Hematopoietic multipotent progenitor cell (in vitro differentiated cells): ENCODE data around the gene INPP4B. TPM values are rescaled to one million over a fixed set of nuclear protein-coding genes. Genes with fewer than 3 reads are reported as not detected.

ENCODE experiments used
- DNase-seq, 3 donors: peaks; one replicate each; pipeline ENCODE4 v3.0.0-alpha.2; 2011 to 2015; ENCODE audit warnings: low read depth in 2 of 3, low spot score in 2 of 3
- total RNA-seq: library from RNA; depleted of rRNA; stranded (reverse); fragments of >200 nt; gene quantifications from one replicate; pipeline ENCODE4 v1.2.3, GENCODE V29; 2012

Gene INPP4B
- total RNA-seq, 1 donor = 24.5 TPM

DNA sequence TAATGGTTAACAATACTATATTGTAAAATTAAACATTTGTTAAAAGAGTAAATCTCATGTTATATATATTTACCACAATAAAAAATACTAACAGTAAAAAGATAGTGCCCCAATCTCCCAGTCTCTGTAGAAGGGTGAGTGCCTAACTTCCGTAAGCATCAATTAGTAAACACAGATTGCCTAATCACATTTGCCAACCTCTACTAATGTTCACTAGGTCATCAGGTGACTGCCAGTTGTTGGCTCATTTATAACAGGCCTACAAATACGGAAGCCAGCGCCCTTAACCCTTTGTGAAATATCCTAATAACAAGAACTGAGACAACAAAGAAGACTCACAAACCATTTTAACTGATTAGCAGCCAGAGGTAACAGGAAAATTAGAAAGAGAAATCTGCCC is 345.1 kb downstream of the INPP4B start:
- DNase-seq = no peak

DNA sequence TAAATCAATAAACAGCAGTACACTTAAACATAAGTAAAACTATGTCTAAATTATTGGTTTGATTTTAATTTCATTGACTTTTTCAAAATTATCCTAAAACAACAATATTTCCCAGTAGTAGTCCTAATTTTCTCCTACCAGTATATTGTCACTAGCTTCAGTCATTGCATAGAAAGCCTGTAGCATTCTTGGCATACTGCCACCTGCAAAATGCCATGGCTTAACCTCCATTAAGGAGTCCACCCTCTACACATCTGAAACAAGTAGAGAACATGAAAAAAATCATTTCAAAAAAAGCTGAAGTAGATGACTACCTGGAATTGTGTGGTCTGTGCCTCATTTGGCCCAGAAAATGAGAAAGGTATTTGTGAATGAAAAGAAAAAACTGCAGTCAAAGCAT is 348.5 kb downstream of the INPP4B start:
- no peak for DNase-seq

DNA sequence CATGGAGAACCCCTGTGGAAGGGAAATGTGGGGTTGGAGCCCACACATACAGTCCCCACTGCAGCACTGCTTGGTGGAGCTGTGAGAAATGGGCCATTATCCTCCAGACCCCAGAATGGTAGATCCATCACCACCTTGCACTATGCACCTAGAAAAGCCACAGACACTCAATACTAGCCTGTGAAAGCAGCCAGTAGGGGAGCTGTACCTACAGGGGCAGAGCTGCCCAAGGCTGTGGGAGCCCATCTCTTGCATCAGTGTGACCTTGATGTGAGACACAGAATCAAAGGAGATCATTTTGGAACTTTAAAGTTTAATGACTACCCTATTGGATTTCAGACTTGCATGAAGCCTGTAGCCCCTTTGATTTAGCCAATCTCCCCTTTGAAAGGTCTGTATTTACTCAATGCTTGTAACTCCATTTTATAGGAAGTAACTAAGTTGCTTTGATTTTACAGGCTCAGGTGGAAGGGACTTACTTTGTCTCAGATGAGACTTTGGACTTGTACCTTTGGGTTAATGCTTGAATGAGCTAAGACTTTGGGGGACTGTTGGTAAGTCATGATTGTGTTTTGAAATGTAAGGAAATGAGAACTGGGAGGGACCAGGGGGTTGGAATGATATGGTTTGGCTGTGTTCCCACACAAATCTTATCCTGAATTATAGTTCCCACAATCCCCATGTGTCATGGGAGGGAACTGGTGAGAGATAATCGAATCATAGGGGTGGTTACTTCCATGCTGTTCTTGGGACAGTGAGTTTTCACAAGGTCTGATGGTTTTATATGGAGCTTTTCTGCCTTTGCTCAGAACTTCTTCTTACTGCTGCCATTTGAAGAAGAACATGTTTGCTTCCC is 352.6 kb downstream of the INPP4B start:
- no peak for DNase-seq

DNA sequence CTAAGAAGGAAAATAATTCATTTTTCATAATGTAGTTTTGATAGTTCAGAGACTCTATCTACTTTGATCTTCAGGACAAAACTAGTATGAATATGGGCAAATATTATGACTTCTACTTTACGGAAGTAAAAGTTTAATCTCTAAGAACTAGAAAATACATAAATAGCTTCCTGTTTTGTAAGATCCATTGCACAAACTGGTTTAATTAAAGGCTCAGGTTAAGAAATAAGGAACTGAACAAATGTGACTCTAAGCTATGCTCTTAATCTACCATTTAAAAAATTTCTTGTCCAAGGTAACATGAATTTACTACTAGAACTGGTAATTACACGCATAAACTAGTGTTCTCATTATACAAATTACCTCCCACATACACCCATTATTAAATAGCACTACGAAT is 360.6 kb downstream of the INPP4B start:
- DNase-seq = peak in 1 of 3 donors; percentile 68

DNA sequence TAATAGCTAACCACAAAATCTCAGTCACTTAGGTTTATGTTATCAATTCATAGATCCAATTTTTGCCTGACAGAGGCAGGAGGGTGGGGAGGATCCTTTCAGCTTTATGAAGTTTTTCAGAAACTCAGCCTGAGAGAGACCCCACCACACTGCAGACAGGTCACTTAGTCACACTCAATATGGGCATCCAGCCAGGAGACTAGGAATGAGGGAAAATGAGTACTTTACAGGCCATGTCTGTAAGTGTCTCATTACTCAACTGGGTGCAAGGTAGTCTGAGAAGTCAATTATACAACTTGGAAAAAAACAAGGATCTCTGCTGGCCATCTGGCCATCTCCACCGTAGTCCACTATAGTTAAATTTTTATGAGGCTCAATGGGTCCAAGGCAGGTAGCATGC is 365.9 kb downstream of the INPP4B start:
- DNase-seq = no peak

DNA sequence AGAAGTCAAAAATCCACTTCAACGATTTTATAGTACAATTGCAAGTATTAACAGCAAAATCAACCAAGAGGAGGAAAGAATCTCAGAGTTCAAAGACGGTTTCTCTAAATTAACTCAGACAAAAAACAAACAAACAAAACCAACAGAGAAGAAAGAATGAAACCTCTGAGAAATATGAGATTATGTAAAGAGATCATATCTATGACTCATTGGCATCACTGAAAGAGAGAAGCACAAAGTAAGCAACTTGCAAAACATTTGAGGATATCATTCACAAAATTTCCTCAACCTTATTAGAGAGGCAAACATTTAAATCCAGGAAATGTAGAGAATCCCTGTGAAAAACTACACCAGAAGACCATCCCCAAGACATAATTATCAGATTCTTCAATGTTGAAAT is 370.4 kb downstream of the INPP4B start:
- no peak for DNase-seq

DNA sequence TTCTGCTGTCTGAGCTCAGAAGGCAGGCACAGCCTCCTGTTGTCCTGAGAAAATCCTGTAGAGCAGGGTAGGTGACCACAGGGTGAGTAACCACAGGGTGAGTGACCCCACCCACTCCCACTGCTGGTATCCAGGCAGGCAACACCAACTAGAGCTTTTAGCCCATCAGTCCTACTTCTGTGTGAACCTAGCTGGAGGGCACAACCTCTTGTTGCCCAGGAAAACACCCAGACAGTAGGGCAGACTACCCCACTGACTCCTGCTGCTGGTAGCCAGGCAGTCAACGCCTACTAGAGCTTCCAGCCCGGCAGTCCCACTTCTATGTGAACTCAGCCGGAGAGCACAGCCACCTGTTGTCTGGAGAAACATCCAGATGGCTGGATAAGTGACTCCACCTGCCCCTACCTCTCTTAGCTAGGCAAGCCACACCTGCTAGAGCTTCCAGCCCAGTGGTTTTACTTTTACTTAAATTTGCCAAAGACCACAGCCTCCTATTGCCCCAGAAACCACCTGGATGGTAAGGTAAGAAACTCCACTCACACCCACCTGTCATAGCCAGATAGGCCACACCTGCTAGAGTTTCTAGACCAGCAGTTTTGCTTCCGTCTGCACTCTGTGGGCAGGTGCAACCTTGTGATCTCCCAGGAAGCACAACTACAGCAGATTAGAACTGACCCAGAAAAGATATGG is 371.6 kb downstream of the INPP4B start:
- DNase-seq = no peak

DNA sequence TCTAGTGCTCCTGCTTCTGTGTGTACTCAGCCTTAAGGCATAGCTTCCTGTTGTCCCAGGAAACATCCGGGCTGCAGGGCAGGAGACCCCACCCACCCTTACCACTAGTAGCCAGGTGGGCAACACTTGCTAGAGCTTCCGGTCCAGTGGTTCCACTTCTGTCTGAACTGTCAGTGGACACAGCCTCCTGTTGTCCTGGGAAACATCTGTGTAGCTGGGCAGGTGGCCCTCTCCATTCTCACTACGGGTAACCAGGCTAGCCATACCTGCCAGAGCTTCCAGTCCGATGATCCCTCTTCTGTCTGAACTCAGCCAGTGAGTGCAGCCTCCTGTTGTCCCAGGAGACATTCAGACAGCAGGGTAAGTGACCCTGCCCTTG is 372.2 kb downstream of the INPP4B start:
- DNase-seq = no peak

DNA sequence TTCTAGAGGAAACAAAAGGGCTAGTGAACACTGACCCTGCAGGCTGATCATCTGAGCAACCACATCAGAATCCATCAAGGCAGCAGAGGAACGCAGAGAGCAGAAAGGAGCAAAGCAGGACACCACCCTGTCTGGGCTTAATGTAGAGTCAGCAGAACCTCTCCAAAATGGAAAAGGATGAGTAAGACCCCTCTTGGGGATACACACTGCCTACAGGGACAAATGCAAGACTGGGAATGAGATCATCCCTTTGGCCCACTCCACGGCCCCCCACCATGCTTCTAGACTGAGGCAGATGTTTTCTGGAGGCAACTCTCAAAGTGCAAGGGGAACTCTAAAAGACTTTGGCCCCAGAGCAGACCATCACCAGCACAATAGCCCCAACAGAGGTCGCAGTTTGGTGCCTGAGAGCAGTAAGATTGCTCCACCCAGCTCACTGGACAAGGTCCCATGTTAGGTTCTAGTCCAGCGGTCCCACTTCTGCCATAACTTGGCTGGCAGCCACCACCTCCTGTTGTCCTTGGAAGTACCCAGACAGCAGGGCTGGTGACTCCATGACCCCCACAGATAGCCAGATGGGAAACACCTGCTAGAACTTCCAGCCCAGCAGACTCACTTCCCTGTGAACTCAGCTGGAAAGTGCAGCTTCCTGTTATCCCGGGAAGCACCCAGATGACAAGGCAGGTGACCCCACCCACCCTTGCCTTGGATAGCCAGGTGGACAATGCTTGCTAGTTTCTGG is 372.7 kb downstream of the INPP4B start:
- DNase-seq = no peak

DNA sequence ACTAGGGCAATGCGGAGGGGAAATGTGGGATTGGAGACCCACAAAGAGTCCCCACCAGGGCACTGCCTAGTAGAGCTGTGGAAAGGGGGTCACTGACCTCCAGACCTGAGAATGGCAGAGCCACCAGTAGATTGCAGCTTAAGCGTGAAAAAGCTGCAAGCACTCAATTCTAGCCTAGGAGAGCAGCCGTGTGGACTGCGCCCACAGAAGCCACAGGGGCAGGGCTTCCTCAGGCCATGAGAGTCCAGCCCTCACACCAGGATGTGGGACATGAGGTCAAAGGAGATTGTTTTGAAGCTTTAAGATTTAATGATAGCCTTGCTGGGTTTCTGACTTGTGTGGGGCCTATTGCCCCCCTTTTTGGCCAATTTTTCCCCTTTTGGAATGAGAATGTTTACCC is 379.0 kb downstream of the INPP4B start:
- no peak for DNase-seq

DNA sequence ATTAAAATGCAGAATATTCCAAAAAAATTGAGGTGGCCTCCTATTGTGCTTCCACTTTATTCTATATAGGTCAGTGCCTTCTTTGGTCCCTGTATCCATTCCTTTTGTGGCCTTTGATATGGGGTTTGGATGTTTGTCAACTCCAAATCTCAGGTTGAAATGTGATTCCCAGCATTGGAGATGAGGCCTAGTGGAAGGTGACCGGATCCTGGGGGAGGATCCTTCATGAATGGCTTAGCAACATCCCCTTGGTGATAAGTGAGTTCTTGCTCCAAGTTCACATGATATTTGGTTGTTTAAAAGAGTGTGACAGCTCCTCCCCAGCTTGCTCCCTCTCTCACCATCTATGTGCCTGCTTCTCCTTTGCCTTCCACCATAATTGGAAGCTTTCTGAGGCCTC is 380.6 kb downstream of the INPP4B start:
- no peak for DNase-seq

DNA sequence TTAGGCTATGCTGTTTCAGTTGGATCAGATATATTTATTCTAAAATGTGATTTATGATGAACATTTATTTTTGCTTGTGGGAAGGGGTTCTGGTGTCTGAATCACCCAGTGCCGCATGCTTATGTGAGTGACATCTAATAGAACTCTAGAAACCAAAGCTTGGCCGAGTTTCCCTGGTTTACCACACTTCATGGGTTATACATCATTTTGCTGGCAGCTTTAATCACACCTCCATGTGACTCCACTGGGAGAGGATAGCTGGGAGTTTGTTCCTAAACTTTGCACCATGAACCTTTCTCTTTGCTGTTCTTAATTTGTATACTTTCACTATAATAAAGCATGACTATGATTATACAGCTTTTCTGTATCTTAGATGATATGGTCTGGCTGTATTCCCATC is 382.9 kb downstream of the INPP4B start:
- DNase-seq = no peak

DNA sequence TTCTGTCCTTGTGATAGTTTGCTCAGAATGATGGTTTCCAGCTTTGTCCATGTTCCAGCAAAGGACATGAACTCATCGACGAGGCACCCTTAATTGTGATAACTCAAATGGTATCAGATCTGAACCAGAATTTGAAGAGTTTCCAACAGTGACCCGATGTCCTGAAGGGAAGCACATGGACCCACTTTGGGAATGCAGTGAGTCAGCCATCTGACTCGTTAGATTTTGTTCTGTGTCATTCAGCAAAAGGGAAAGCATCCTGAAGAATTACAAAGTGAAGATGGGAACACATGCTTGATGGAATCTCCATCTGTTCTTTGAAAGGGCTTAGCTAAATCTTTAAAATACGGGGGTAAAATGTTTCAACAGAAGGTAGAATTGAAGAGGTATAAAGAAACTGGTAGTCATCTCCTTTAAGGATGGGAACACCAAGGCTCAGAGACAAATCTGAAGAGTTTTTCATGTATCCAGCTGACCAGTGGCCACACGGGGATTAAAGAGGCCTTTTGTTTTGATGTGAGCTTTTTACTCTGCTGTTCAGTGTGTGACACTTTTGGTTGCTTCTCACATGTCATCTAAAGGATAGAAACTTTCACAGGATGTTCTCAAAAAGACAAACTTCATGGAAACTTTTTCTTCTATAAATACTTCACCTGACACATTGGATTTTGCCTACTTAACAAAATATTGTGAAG is 393.8 kb downstream of the INPP4B start:
- DNase-seq = no peak

DNA sequence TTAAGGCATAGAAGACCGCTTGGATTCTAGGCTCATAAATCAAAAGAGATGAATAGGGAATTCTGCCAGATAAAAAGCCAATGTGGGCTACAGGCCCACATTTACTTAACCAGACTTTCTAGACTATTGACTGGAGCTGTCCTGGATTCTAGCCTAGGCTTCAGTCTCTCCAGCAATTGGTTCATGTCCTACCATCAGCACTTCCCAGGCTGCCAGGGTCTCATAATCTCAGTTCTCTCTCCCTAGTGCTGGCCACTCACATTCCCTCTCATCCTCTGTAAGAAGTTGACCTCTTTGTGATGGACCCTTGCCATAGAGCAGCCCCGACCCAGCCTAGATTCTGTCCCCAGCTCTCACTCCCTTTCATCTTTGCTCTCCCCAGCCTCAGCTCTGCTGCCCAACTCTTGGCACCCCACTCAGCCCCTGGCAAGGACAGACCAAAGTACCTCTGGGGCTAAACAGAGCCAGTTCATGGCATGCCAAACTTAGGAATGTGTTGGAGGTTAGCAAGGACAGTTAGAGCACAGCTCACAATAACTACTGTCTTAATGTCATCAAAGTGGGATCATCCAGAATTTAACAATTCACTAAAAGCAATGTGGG is 396.2 kb downstream of the INPP4B start:
- DNase-seq = no peak

DNA sequence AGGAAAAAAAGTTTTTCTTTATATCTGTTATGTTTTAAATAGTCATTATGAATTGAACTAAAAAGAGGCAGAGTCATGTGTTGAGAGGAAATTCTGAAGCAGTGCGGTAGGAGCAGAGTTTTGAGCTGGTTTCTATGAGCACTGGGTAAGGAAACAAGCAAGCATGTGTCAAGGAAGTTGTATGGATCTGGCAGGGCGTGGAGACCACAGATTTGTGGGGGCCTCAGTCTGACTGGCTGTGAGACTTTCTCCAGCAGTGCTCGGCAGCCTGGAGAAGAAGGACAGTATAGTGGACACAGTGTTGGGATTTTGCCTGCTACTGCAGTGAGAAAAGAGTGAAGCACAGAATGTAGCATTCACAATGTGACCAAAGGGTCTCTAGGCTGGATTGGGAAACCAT is 399.1 kb downstream of the INPP4B start:
- DNase-seq = peak in 2 of 3 donors; percentile 61 to 82

DNA sequence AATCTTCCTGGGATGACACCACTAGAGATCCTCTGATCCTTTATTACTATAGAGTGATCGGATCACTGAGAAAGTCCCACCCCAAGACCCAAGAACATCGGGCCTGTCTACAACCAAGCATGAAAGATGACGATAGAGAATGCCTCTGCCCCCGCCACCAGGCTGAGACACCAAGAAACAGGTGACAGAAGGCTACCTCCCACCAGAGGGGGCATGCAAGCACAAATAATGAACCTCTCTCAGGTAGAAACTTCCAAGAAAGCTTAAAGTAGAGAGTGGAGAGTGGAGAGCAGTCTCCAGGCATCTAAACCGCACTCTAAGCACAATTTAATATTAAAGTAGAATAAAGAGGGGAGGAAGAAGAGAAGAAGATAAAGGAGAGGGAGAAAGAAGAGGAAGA is 402.6 kb downstream of the INPP4B start:
- no peak for DNase-seq

DNA sequence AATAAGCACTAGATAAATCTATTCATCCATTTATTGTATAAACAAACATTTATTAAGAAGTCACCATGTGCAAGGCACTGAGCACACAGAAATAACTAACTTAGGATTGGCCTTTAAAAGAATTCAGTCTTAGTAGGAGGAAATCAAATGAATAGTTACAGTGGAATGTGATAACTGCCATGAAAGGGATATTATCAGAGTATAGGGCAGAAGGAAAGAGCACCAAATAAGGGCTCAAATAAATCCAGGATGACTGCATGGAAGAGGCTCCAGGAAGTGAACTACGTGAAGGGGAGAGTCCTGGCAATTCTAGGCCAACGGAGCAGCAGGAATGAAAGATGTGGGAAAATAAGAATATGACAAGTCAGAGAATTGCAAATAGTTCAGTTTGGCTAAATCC is 406.0 kb downstream of the INPP4B start:
- no peak for DNase-seq

DNA sequence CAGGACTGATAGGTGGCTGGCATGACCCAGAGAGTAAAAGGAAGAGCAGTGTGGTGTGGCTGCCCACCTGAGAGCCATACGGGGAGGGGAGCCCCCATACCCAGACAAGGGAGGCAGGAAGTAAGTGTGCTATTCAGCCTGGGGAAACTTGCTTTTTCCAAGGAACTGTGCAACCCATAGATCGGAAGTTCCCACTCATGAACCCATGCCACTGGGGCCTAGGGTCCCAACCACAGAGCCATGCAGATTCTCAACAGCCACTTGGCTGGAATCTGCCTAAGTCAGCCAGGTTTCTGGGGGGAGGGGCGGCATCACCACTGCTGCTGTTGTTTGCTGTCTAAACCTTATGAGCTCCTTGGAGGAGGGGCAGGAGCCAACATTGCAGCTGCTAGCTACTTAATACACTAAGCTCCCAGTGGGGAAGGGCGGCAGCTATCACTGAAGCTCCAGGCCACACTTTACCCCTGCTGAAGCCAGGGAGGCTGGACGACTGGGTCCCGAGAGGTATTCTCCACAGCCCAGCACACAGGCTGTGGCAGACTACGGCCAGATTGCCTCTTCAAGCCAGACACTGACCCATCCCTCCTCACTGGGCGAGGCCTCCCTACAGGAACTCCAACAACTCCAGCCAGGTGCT is 410.4 kb downstream of the INPP4B start:
- DNase-seq = no peak

DNA sequence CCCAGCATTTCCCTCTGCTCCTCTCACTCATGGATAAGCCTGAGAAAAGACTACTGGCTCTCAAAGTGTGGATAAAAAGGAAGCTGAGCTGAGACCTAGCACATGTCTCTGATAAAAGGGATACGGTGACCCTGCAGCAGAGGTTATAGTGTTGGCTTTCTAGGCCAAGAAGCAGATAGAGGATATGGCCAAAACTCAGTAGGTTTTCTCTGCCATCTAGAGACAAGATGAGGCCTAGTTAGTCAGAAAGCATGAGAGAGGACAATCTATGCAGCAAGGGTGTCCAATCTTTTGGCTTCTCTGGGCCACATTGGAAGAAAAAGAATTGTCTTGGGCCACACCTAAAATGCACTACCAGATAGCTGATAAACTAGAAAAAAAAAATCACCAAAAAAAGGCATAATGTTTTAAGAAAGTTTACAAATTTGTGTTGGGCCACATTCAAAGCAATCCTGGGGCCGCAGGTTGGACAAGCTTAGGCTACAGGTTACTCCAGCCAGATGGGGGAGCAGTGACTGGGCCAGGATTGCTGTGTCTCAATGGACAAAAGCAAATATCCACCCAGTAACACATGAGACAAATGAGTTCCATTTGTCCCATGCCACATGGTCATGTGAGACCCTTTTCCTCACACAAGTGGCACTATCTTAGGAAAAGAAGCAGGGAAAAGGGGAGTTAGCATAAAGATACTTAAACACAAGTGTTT is 411.4 kb downstream of the INPP4B start:
- no peak for DNase-seq

DNA sequence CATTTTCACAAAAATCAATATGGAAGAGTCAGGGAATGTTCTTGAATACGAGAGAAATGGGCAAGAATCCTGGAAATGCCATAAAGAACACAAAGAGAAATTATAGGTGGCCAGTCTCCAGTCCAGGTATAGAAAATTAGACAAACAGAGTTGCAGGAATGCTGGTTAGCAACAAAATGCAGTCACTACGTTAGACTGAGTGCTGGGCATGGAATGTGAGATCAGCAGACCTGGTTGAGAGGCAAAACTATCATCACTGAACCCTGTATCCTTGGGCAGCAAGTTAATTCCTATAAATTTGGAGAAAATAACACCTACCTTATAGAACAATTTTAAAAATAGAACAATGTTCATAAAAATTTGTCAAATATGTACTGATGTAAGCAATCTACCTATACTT is 417.4 kb downstream of the INPP4B start:
- no peak for DNase-seq
